ENCODE data around the gene TRMT2A.

Gene TRMT2A

DNA sequence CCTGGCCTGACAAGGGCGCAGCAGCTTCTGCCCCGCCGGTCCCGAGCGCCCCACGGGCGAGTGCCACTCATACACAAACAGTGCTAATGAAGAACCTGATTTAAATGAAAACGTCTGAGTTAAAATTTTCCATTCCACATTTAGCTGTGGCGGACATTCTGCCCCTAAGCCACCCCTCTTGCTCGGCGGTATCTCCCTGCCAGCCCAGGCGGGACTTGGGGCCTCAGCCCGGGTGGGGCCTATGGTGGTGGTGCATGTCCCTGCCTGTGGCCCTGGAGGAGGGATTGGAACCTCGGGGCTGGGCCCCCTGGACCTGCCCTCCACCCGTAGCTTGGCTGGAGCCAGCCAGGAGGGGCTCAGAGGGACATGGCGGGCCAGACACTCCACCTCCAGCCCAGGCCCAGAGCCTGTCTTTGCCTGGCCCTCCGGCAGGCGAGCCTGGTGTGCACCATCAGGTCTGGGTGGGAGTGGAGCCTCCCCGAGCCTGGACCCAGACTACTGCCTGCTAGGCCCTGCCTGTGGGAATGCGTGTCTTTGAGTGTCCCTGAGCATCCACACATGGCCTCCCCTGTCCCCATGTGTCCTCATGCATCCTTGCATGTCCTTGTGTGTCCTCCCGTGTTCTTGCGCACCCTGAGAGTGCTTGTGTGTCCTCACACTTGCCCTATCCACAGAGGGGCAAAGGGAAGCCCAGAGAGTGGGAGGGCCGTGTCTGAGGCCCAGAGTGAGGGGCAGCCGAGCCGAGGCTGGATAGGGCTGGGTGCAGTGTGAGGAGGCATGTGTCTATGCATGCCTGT lies 19.0 kb upstream of the TRMT2A start:
- peaks cover 47% of the 10 kb centered on the region; the same call in 1 of the 2 replicates for H3K79me2 ChIP-seq (ENCODE audit: insufficient read depth, low read length)
- H3K27me3 ChIP-seq (ENCODE audit: insufficient read depth, low read length, poor library complexity, severe bottlenecking), result no peaks in the 10 kb centered on the region
- no peak overlapping the region for H2AFZ ChIP-seq (ENCODE audit: low read length)
- no peaks in the 10 kb centered on the region for H3K9me2 ChIP-seq (replicated peaks; ENCODE audit: low read depth, low read length)
- no peaks in the 10 kb centered on the region; the same call in 1 of the 2 replicates for H3K36me3 ChIP-seq (ENCODE audit: insufficient read depth, low read length)
- H3K4me1 ChIP-seq (ENCODE audit: insufficient read depth, low read length, poor library complexity, severe bottlenecking), result peaks cover 23% of the 10 kb centered on the region
- no peak overlapping the region for H3K4me2 ChIP-seq (ENCODE audit: low read depth, low read length, poor library complexity, severe bottlenecking)
- no peak for TF ChIP-seq EZH2phosphoT487 (IDR thresholded peaks at IDR 0.05; ENCODE audit: borderline replicate concordance)
- H3F3A ChIP-seq (ENCODE audit: low read depth), result no peaks in the 10 kb centered on the region
- peaks cover 18% of the 10 kb centered on the region for H4K20me1 ChIP-seq (ENCODE audit: insufficient read depth, low read length, poor library complexity, severe bottlenecking)
- no peaks in the 10 kb centered on the region for H3K9me3 ChIP-seq (ENCODE audit: insufficient read depth, low read depth, low read length)
- no peak overlapping the region for H3K9ac ChIP-seq (ENCODE audit: low read depth, low read length, poor library complexity, severe bottlenecking)
- H3K4me3 ChIP-seq (ENCODE audit: low read length, poor library complexity, severe bottlenecking), result no peak overlapping the region

DNA sequence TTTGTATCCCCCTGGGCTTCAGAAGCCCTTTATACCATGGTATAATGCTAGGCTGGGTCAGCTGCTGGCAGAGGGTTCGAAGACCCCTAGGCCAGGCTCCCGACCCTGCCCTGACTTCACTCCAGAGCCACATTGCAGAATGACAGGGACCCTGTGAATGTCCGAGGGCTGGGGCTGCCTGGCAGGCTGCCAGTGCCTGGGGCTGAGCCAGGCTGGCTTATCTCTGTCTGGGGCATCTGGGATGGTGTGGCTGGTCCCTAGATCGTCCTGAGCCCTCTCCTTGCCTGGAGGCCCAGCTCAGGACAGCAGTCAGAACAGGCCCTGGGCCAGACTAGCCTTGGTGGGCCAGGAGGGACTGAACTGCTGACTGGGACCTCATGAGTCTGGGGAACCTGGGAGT lies 18.2 kb upstream of the TRMT2A start:
- Histone ChIP-seq H3K36me3 (ENCODE audit: insufficient read depth, low read length) (no peaks in the 10 kb centered on the region; the same call in 1 of the 2 replicates), H3K9me3 (ENCODE audit: insufficient read depth, low read depth, low read length) (no peaks in the 10 kb centered on the region), H3K9ac (ENCODE audit: low read depth, low read length, poor library complexity, severe bottlenecking) (no peak overlapping the region), H3K9me2 (replicated peaks; ENCODE audit: low read depth, low read length) (no peaks in the 10 kb centered on the region), H3F3A (ENCODE audit: low read depth) (no peaks in the 10 kb centered on the region), H3K4me2 (ENCODE audit: low read depth, low read length, poor library complexity, severe bottlenecking) (no peak overlapping the region), H4K20me1 (ENCODE audit: insufficient read depth, low read length, poor library complexity, severe bottlenecking) (peaks cover 18% of the 10 kb centered on the region), H3K4me1 (ENCODE audit: insufficient read depth, low read length, poor library complexity, severe bottlenecking) (peaks cover 23% of the 10 kb centered on the region), H3K27me3 (ENCODE audit: insufficient read depth, low read length, poor library complexity, severe bottlenecking) (no peaks in the 10 kb centered on the region), H3K79me2 (ENCODE audit: insufficient read depth, low read length) (peaks cover 47% of the 10 kb centered on the region; the same call in 1 of the 2 replicates), H3K4me3 (ENCODE audit: low read length, poor library complexity, severe bottlenecking) (no peak overlapping the region), H2AFZ (ENCODE audit: low read length) (no peak overlapping the region)
- TF ChIP-seq, protein P1, sequence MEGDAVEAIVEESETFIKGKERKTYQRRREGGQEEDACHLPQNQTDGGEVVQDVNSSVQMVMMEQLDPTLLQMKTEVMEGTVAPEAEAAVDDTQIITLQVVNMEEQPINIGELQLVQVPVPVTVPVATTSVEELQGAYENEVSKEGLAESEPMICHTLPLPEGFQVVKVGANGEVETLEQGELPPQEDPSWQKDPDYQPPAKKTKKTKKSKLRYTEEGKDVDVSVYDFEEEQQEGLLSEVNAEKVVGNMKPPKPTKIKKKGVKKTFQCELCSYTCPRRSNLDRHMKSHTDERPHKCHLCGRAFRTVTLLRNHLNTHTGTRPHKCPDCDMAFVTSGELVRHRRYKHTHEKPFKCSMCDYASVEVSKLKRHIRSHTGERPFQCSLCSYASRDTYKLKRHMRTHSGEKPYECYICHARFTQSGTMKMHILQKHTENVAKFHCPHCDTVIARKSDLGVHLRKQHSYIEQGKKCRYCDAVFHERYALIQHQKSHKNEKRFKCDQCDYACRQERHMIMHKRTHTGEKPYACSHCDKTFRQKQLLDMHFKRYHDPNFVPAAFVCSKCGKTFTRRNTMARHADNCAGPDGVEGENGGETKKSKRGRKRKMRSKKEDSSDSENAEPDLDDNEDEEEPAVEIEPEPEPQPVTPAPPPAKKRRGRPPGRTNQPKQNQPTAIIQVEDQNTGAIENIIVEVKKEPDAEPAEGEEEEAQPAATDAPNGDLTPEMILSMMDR (conservative IDR thresholded peaks at IDR 0.05; ENCODE audit: low read length), result no peak
- no peak for TF ChIP-seq EZH2phosphoT487 (IDR thresholded peaks at IDR 0.05; ENCODE audit: borderline replicate concordance)

GRCh38 chr22:20133930-20134549 lies 17.0 kb upstream of the TRMT2A start:
- no peak overlapping the region for H3K9ac ChIP-seq (ENCODE audit: low read depth, low read length, poor library complexity, severe bottlenecking)
- H3K27me3 ChIP-seq (ENCODE audit: insufficient read depth, low read length, poor library complexity, severe bottlenecking), result no peaks in the 10 kb centered on the region
- H3K4me2 ChIP-seq (ENCODE audit: low read depth, low read length, poor library complexity, severe bottlenecking), result peak overlapping the region; percentile 44
- H3K4me1 ChIP-seq (ENCODE audit: insufficient read depth, low read length, poor library complexity, severe bottlenecking), result peaks cover 23% of the 10 kb centered on the region
- H4K20me1 ChIP-seq (ENCODE audit: insufficient read depth, low read length, poor library complexity, severe bottlenecking), result peaks cover 18% of the 10 kb centered on the region
- peaks cover 47% of the 10 kb centered on the region; the same call in 1 of the 2 replicates for H3K79me2 ChIP-seq (ENCODE audit: insufficient read depth, low read length)
- H3K9me3 ChIP-seq (ENCODE audit: insufficient read depth, low read depth, low read length), result no peaks in the 10 kb centered on the region
- no peak overlapping the region for H3K4me3 ChIP-seq (ENCODE audit: low read length, poor library complexity, severe bottlenecking)
- no peaks in the 10 kb centered on the region for H3F3A ChIP-seq (ENCODE audit: low read depth)
- H2AFZ ChIP-seq (ENCODE audit: low read length), result no peak overlapping the region
- TF ChIP-seq, protein P1 (conservative IDR thresholded peaks at IDR 0.05; ENCODE audit: low read length), result no peak
- TF ChIP-seq EZH2phosphoT487 (IDR thresholded peaks at IDR 0.05; ENCODE audit: borderline replicate concordance), result no peak
- no peaks in the 10 kb centered on the region for H3K36me3 ChIP-seq (ENCODE audit: insufficient read depth, low read length)
- H3K9me2 ChIP-seq (replicated peaks; ENCODE audit: low read depth, low read length), result no peaks in the 10 kb centered on the region

Measured in Loucy (cell line).